Tibial nerve (tissue), 4 donors: ENCODE results near the gene NANOS2.

Experiments used
- CTCF ChIP-seq, 5 experiments: fragments of 200-600 bp in 3 of 5; fragments of 450-650 bp in 2 of 5; sonication (generic) in 3 of 5; IDR thresholded peaks; one replicate each; pipeline ENCODE4 v1.5.1; 2016 to 2019; ENCODE audit warnings: antibody characterized with exemption in 5 of 5, mild to moderate bottlenecking in 3 of 5, moderate library complexity in 2 of 5
- EP300 ChIP-seq, 2 donors: sonication (generic); formaldehyde crosslinking; IDR thresholded peaks; one replicate each; pipeline ENCODE4 v1.6.1; 2017; ENCODE audit warnings: antibody characterized with exemption in 2 of 2, mild to moderate bottlenecking in 1 of 2
- POLR2A ChIP-seq, 2 donors: fragments of 450-650 bp; IDR thresholded peaks; one replicate each; pipeline ENCODE4 v1.6.1; 2017; ENCODE audit warnings: antibody characterized with exemption in 2 of 2, mild to moderate bottlenecking in 2 of 2, moderate library complexity in 2 of 2

DNA sequence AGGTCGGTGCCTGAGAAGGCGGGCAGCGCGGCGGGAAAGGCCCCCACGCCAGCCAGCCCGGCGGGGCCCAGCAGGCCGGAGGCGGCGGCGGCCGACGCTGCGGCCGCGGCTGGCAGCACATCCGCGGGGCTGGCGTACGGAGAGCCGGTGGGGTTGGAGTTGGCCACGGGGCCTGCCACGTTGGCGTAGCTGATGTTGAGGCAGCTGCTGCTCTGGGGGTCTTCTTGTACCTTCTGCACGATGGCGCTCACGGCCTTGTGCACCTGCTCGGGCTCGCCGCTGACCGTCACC, 25.9 kb upstream of the NANOS2 start:
- TF ChIP-seq CTCF (IDR thresholded peaks at IDR 0.05) (no peak), POLR2A (IDR thresholded peaks at IDR 0.05) (no peak), EP300 (IDR thresholded peaks at IDR 0.05) (no peak)
